Colonic mucosa (tissue), 4 donors: Measurements from ENCODE around the gene FGF14. TPM values are rescaled to one million over a fixed set of nuclear protein-coding genes. Genes with fewer than 3 reads are reported as not detected.

Experiments used
- DNase-seq: peaks from one replicate; pipeline ENCODE4 v3.0.0-alpha.2; 2020
- H3K27ac ChIP-seq: fragments of 200-600 bp; one replicate; pipeline ENCODE4 v1.8.0; 2021
- H3K27me3 ChIP-seq: fragments of 200-600 bp; one replicate; pipeline ENCODE4 v1.8.0; 2021
- H3K36me3 ChIP-seq: fragments of 200-600 bp; one replicate; pipeline ENCODE4 v1.8.0; 2021
- H3K4me1 ChIP-seq: fragments of 200-600 bp; one replicate; pipeline ENCODE4 v1.8.0; 2021; ENCODE audit warnings: mild to moderate bottlenecking
- H3K4me3 ChIP-seq: fragments of 200-600 bp; one replicate; pipeline ENCODE4 v1.8.0; 2021
- H3K9ac ChIP-seq, 2 donors: one replicate each; pipeline ENCODE4 v1.7.0; 2013; ENCODE audit warnings: control low read depth in 2 of 2, low read depth in 2 of 2, low read length in 2 of 2
- H3K9me3 ChIP-seq: fragments of 200-600 bp; one replicate; pipeline ENCODE4 v1.8.0; 2021
- CTCF ChIP-seq: fragments of 200-600 bp; IDR thresholded peaks from one replicate; pipeline ENCODE4 v1.8.0; 2022; ENCODE audit warnings: antibody characterized with exemption, mild to moderate bottlenecking
- intact Hi-C: fragments of 100-400 bp; cut with DNase I; formaldehyde crosslinking; loops from one replicate; pipeline ENCODE4 v1.14.1; 2022
- total RNA-seq, 2 donors: library from RNA; stranded (reverse); fragmentation: NEBNext Ultra II Directional in 1 of 2; extraction: Animal tissue kit (Norgen Biotek cat#: 25700) in 1 of 2; gene quantifications; one replicate each; pipeline ENCODE4 v1.2.1, GENCODE V29; 2021
- donor health status: healthy.
- donor health status: DM: no; HTN: no; CAD: no.
- donor health status: DM: no; HTN: no; CAD: no.

FGF14 gene
- total RNA-seq, 2 donors from 2014 or later = 0.62 to 0.85 TPM

GRCh38 chr13:102299366-102299765, 102.5 kb downstream of the FGF14 start:
- no peaks in the 10 kb centered on the region for H3K27me3 ChIP-seq
- H3K27ac ChIP-seq = no peak overlapping the region
- no peak for DNase-seq
- no peaks in the 10 kb centered on the region for H3K9me3 ChIP-seq
- H3K4me1 ChIP-seq = no peaks in the 10 kb centered on the region
- intact Hi-C loops = no loop called here
- no peaks in the 10 kb centered on the region for H3K36me3 ChIP-seq
- H3K4me3 ChIP-seq = no peak overlapping the region
- H3K9ac ChIP-seq = no peak overlapping the region
- no peak for TF ChIP-seq CTCF

GRCh38 chr13:102298051-102298450, 103.8 kb downstream of the FGF14 start:
- H3K9me3 ChIP-seq = no peaks in the 10 kb centered on the region
- no peak overlapping the region for H3K4me3 ChIP-seq
- TF ChIP-seq CTCF = no peak
- H3K9ac ChIP-seq = no peak overlapping the region
- no peak overlapping the region for H3K27ac ChIP-seq
- no peaks in the 10 kb centered on the region for H3K4me1 ChIP-seq
- no peak for DNase-seq
- no peaks in the 10 kb centered on the region for H3K36me3 ChIP-seq
- H3K27me3 ChIP-seq = no peaks in the 10 kb centered on the region
- intact Hi-C loops = no loop called here

GRCh38 chr13:102295316-102296048, 106.4 kb downstream of the FGF14 start:
- no peak overlapping the region for H3K27ac ChIP-seq
- H3K27me3 ChIP-seq = no peaks in the 10 kb centered on the region
- no peaks in the 10 kb centered on the region for H3K4me1 ChIP-seq
- DNase-seq = no peak
- H3K9ac ChIP-seq = no peak overlapping the region
- no peaks in the 10 kb centered on the region for H3K36me3 ChIP-seq
- no peaks in the 10 kb centered on the region for H3K9me3 ChIP-seq
- TF ChIP-seq CTCF = no peak
- intact Hi-C loops = no loop called here
- H3K4me3 ChIP-seq = no peak overlapping the region

GRCh38 chr13:102294407-102295018, 107.3 kb downstream of the FGF14 start:
- H3K36me3 ChIP-seq = no peaks in the 10 kb centered on the region
- TF ChIP-seq CTCF = no peak
- no peak overlapping the region for H3K4me3 ChIP-seq
- no peaks in the 10 kb centered on the region for H3K4me1 ChIP-seq
- no peak overlapping the region for H3K9ac ChIP-seq
- intact Hi-C loops = no loop called here
- H3K27me3 ChIP-seq = no peaks in the 10 kb centered on the region
- no peaks in the 10 kb centered on the region for H3K9me3 ChIP-seq
- no peak for DNase-seq
- no peak overlapping the region for H3K27ac ChIP-seq

- no peak for DNase-seq
- no peaks in the 10 kb centered on the region for H3K27me3 ChIP-seq
- no peak for TF ChIP-seq CTCF
- H3K4me3 ChIP-seq = no peak overlapping the region
- intact Hi-C loops = no loop called here
- H3K36me3 ChIP-seq = no peaks in the 10 kb centered on the region
- no peak overlapping the region for H3K27ac ChIP-seq
- H3K4me1 ChIP-seq = no peaks in the 10 kb centered on the region
- H3K9ac ChIP-seq = no peak overlapping the region
- H3K9me3 ChIP-seq = no peaks in the 10 kb centered on the region
Measured at GRCh38 chr13:102293723-102294122, 108.1 kb downstream of the FGF14 start.
